Purkinje cell (primary cell): ENCODE measurements around the gene RNF181. TPM values are rescaled to one million over a fixed set of nuclear protein-coding genes. Genes with fewer than 3 reads are reported as not detected.

Source experiments
- polyA plus RNA-seq: library from polyadenylated mRNA; unstranded; fragments of >200 nt; fragmentation: Nextera tagmentation; gene quantifications from 2 replicates; pipeline ENCODE4 v1.2.1, GENCODE V29; 2014

Gene RNF181, protein sequence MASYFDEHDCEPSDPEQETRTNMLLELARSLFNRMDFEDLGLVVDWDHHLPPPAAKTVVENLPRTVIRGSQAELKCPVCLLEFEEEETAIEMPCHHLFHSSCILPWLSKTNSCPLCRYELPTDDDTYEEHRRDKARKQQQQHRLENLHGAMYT
- polyA plus RNA-seq = 243 and 314 TPM in 2 replicates

GRCh38 chr2:85595301-85596025, at the start of gene RNF181:
RNF181 (plus strand) TSS chr2:85595745; CDS start chr2:85595764, 19 bp downstream.

GRCh38 chr2:85561280-85562212, 34.0 kb upstream of the RNF181 start, which contains the start of gene GGCX:
GGCX (minus strand) TSS chr2:85561493; CDS start chr2:85561428, 65 bp downstream.

GRCh38 chr2:85577386-85578242, 17.9 kb upstream of the RNF181 start, which contains the start of gene VAMP8:
VAMP8 (plus strand) TSS chr2:85577586; CDS start chr2:85577647, 61 bp downstream.

DNA sequence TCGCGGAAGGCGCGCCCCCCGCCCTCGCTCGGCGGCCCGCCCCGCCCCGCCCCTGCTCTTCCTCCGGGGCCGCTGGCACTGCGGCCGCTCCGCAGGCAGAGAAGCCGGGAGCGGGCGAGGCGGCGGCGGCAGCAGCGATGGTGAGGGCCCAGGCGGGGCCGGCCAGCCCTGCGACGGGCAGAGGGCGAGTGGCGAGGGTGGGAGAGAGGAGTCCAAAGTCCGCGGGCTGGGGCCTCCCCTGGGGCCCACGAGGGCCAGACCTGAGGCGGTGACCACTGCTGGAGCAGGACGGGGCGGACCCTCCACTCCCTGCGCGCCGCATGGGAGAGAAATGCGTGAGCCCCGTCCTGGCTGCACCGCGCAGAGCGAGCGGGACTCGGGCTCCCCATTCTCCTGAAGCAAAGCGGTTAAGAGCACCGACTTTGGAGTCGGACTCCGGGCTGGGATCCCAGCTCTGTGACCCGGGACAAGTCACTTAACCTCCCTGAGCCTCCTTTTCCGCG, 11.1 kb upstream of the RNF181 start, which contains the start of gene VAMP5:
Gene VAMP5 (plus strand): TSS at position 78 of the 503 bp plus-strand sequence. CDS start 60 bp downstream, at position 138.

DNA sequence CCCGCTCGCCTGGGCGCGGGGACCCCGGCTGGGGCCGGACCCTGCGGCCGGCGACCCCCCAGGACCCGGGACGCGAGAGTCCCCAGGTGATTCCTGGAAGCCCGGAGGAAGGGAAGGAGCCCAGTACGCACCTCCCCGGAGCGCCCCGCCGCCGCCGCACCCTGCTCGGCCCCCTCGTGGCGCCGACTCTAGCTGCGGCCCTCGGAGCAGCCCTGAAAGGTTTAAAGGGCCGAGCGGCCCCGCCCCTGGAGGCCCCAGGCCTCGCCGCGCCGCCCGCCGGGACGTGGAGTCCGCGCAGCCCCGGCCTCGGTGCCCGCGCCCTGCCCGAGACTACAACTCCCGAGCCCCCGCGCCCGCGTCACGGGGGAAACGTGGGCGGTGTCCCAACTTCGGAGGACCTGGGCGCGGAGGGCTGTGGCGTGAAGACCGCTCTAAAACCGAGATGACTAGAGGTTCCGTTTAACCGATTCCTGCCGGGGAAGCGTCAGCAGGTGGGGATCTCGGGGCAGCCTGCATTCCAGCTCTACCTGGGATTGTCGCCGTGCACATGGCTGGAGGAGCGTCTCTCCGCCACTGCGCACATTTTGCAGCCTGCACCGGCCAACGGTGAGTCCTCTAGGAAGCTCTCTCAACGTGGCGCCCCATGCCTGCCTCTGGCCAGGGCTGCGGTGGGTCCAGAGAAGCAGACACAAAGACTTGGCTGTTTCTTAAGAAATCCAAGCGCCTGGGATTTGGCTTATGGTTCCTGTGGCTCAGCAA, 7.1 kb downstream of the RNF181 start, which contains the start of gene TMEM150A:
Gene TMEM150A (minus strand): TSS at position 223 of the 759 bp plus-strand sequence. CDS start 750 bp downstream, outside the sequence.

GRCh38 chr2:85611705-85612587, 16.4 kb downstream of the RNF181 start, which contains the start of gene C2orf68:
C2orf68 (minus strand) TSS chr2:85612066; CDS start chr2:85611984, 82 bp downstream.

Other genes starting within 250 kb of the RNF181 start
- gene RETSAT, start 241.2 kb upstream of the RNF181 start, polyA plus RNA-seq = 7.1 and 8.2 TPM in 2 replicates
- gene ELMOD3, start 241.0 kb upstream of the RNF181 start, polyA plus RNA-seq = 2.1 and 4.9 TPM in 2 replicates
- gene CAPG, start 185.4 kb upstream of the RNF181 start, polyA plus RNA-seq = 0.65 TPM in 1 of 2 replicates, not detected in the other
- not detected in 2 replicates for gene SH2D6, start 177.0 kb upstream of the RNF181 start, polyA plus RNA-seq
- 56.5 and 69.3 TPM in 2 replicates for gene MAT2A, start 56.6 kb upstream of the RNF181 start, polyA plus RNA-seq
- gene GGCX, start 34.3 kb upstream of the RNF181 start, polyA plus RNA-seq = 14.1 and 36.9 TPM in 2 replicates
- gene VAMP8, start 18.2 kb upstream of the RNF181 start, polyA plus RNA-seq = 1.6 and 7.8 TPM in 2 replicates
- gene VAMP5, start 11.3 kb upstream of the RNF181 start, polyA plus RNA-seq = 8.0 and 12.1 TPM in 2 replicates
- gene TMEM150A, start 7.0 kb downstream of the RNF181 start, polyA plus RNA-seq = 0.46 TPM in 1 of 2 replicates, not detected in the other
- gene C2orf68, start 16.3 kb downstream of the RNF181 start, polyA plus RNA-seq = 2.0 and 3.1 TPM in 2 replicates
- gene USP39, start 20.4 kb downstream of the RNF181 start, polyA plus RNA-seq = 23.5 and 28.5 TPM in 2 replicates
- not detected in 2 replicates for gene SFTPB, start 72.5 kb downstream of the RNF181 start, polyA plus RNA-seq
- not detected in 2 replicates for gene GNLY, start 98.6 kb downstream of the RNF181 start, polyA plus RNA-seq
- not detected in 2 replicates for gene ATOH8, start 158.2 kb downstream of the RNF181 start, polyA plus RNA-seq